KOPT-K1 (cell line): ENCODE measurements around the gene AK1.
"Not testable (repeated sequence)": the region's sequence is repeated elsewhere in the genome, so short reads cannot be mapped to it uniquely, and the experiment has no call there.

Source experiments
- H3K27ac ChIP-seq: fragments of 200-600 bp; sonication (generic); 2 replicates; pipeline ENCODE4 v1.5.1; 2016; ENCODE audit warnings: antibody characterized with exemption, mild to moderate bottlenecking, low read depth, low read length; ENCODE audit not compliant: poor library complexity, severe bottlenecking
- H3K36me3 ChIP-seq: fragments of 200-600 bp; sonication (generic); 2 replicates; pipeline ENCODE4 v1.5.1; 2017; ENCODE audit warnings: antibody characterized with exemption, mild to moderate bottlenecking, low read length, moderate library complexity; ENCODE audit not compliant: insufficient read depth
- H3K9me3 ChIP-seq: fragments of 200-600 bp; sonication (generic); 2 replicates; pipeline ENCODE4 v1.5.1; 2017; ENCODE audit warnings: antibody characterized with exemption, low read length, mild to moderate bottlenecking; ENCODE audit not compliant: insufficient read depth, poor library complexity, severe bottlenecking

The AK1 gene

GRCh38 chr9:127883959-127884358, 6.5 kb upstream of the AK1 start:
- Histone ChIP-seq H3K36me3 (peaks cover 14% of the 10 kb centered on the region; the same call in 1 of the 2 replicates), H3K9me3 (no peaks in the 10 kb centered on the region), H3K27ac (no peak overlapping the region)

GRCh38 chr9:127881715-127882114, 4.2 kb upstream of the AK1 start:
- not testable (repeated sequence) for H3K9me3 ChIP-seq, H3K27ac ChIP-seq, H3K36me3 ChIP-seq

DNA sequence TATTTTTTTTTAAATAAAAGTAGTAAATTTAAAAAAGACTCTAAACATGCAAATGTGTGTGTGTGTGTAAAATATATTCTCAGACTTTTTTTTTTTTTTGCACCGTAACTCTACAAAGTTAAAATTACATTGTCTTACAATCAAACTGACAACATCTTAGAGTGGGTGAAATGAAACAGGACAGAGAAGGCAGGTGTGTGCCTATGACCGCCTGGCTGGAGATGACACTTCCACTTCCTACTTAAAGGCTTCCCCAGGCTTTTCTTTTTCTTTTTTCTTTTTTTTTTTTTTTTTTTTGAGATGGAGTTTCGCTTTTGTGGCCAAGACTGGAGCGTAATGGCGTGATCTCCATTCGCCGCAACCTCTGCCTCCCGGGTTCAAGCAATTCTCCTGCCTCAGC, 2.7 kb upstream of the AK1 start:
- Histone ChIP-seq H3K27ac (no peak overlapping the region), H3K9me3 (no peaks in the 10 kb centered on the region), H3K36me3 (no peaks in the 10 kb centered on the region; the same call in 1 of the 2 replicates)

- Histone ChIP-seq H3K9me3 (no peaks in the 10 kb centered on the region), H3K36me3 (no peaks in the 10 kb centered on the region), H3K27ac (no peak overlapping the region)
Measured at GRCh38 chr9:127878652-127879390, 1.3 kb upstream of the AK1 start.

- Histone ChIP-seq H3K9me3 (no peaks in the 10 kb centered on the region), H3K36me3 (no peaks in the 10 kb centered on the region), H3K27ac (no peak overlapping the region)
Measured at GRCh38 chr9:127878001-127878651, 651 bp upstream of the AK1 start.

- H3K36me3 ChIP-seq, result no peaks in the 10 kb centered on the region
- no peak overlapping the region for H3K27ac ChIP-seq
- H3K9me3 ChIP-seq, result no peaks in the 10 kb centered on the region
Measured at GRCh38 chr9:127876764-127877562, 512 bp downstream of the AK1 start.

- H3K27ac ChIP-seq, result no peak overlapping the region
- no peaks in the 10 kb centered on the region for H3K36me3 ChIP-seq
- H3K9me3 ChIP-seq, result no peaks in the 10 kb centered on the region
Measured at GRCh38 chr9:127876026-127876763, 1.3 kb downstream of the AK1 start.

GRCh38 chr9:127875306-127875966, 2.0 kb downstream of the AK1 start:
- Histone ChIP-seq H3K36me3 (no peaks in the 10 kb centered on the region), H3K27ac (no peak overlapping the region), H3K9me3 (no peaks in the 10 kb centered on the region)

GRCh38 chr9:127874301-127875221, 2.9 kb downstream of the AK1 start:
- Histone ChIP-seq H3K36me3 (no peaks in the 10 kb centered on the region), H3K9me3 (no peaks in the 10 kb centered on the region), H3K27ac (no peak overlapping the region)

GRCh38 chr9:127873886-127874285, 3.6 kb downstream of the AK1 start:
- Histone ChIP-seq H3K36me3 (no peaks in the 10 kb centered on the region), H3K9me3 (no peaks in the 10 kb centered on the region), H3K27ac (no peak overlapping the region)

GRCh38 chr9:127873223-127873691, 4.2 kb downstream of the AK1 start:
- Histone ChIP-seq H3K27ac (no peak overlapping the region), H3K9me3 (no peaks in the 10 kb centered on the region), H3K36me3 (no peaks in the 10 kb centered on the region)

- no peak overlapping the region for H3K27ac ChIP-seq
- H3K9me3 ChIP-seq, result no peaks in the 10 kb centered on the region
- H3K36me3 ChIP-seq, result no peaks in the 10 kb centered on the region
Measured at GRCh38 chr9:127872369-127873222, 4.9 kb downstream of the AK1 start.

DNA sequence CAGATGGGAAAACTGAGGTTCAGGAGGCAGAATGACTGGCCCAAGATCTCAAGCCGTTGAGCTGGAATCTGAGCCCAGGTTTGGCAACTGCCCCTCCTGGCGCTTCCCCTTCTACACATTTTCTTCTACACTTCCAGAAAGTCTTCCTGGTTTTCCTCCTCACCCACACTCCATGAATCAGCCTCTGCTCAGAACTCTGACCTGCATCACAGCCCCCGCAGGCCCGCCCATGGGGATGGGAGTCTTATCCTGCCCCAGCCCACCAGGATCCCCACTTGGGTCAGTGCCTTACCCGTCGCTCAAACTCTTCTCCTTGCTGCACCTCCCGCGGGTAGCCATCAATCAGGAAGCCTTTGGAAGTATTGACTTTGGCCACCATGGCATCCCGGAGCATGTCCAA, 5.9 kb downstream of the AK1 start:
- H3K36me3 ChIP-seq, result no peaks in the 10 kb centered on the region
- no peak overlapping the region for H3K27ac ChIP-seq
- no peaks in the 10 kb centered on the region for H3K9me3 ChIP-seq
